A673 (cell line): Measurements from ENCODE around the gene HID1. TPM values are rescaled to one million over a fixed set of nuclear protein-coding genes. Genes with fewer than 3 reads are reported as not detected.

Experiments used
- BruUV-seq: library from RNA; stranded (reverse); fragments of 400-500 nt; replicated peaks from 2 replicates; lab custom pipeline; 2021; lab: Mats Ljungman, UMichigan
- CTCF ChIA-PET: fragments of 300-600 bp; sonication (Branson Sonifier 250); formaldehyde crosslinking; loops from one replicate; lab custom pipeline; 2022; ENCODE audit warnings: antibody characterized with exemption; lab: Charles Lee
- POLR2A ChIA-PET: fragments of 300-600 bp; sonication (Branson Sonifier 250); formaldehyde crosslinking; loops from one replicate; lab custom pipeline; 2022; ENCODE audit warnings: antibody characterized with exemption; ENCODE audit not compliant: low non-redundant PET; lab: Charles Lee
- DNase-seq: peaks from one replicate; pipeline ENCODE4 v3.0.0-alpha.2; 2015; ENCODE audit warnings: low spot score
- H3K27ac ChIP-seq: fragments of 200-600 bp; sonication (generic); 2 replicates; pipeline ENCODE4 v1.5.1; 2016; ENCODE audit warnings: mixed run types, low read depth, mild to moderate bottlenecking, mixed read lengths, antibody characterized with exemption, low read length; ENCODE audit not compliant: poor library complexity, severe bottlenecking
- H3K27me3 ChIP-seq: fragments of 200-600 bp; sonication (generic); replicated peaks from 2 replicates; pipeline ENCODE4 v1.6.1; 2017; ENCODE audit warnings: mixed run types, low read depth, mild to moderate bottlenecking, mixed read lengths, antibody characterized with exemption, low read length; ENCODE audit not compliant: insufficient read depth, poor library complexity
- H3K36me3 ChIP-seq: fragments of 200-600 bp; sonication (generic); 2 replicates; pipeline ENCODE4 v1.6.1; 2016; ENCODE audit warnings: mixed run types, mild to moderate bottlenecking, mixed read lengths, antibody characterized with exemption, low read length; ENCODE audit not compliant: insufficient read depth, poor library complexity, severe bottlenecking
- H3K4me1 ChIP-seq: fragments of 200-600 bp; sonication (generic); 2 replicates; pipeline ENCODE4 v1.6.1; 2017; ENCODE audit warnings: mixed run types, mild to moderate bottlenecking, mixed read lengths, antibody characterized with exemption, low read length; ENCODE audit not compliant: insufficient read depth, poor library complexity, severe bottlenecking
- H3K4me3 ChIP-seq: fragments of 200-600 bp; sonication (generic); 2 replicates; pipeline ENCODE4 v1.5.1; 2016; ENCODE audit warnings: low read depth, mixed run types, mild to moderate bottlenecking, mixed read lengths, low read length; ENCODE audit not compliant: poor library complexity, severe bottlenecking
- H3K9me3 ChIP-seq: fragments of 200-600 bp; sonication (generic); 2 replicates; pipeline ENCODE4 v1.6.1; 2016; ENCODE audit warnings: mixed run types, low read depth, mild to moderate bottlenecking, mixed read lengths, antibody characterized with exemption, low read length; ENCODE audit not compliant: poor library complexity, severe bottlenecking
- EZH2 ChIP-seq: fragments of 200-600 bp; sonication (generic); IDR thresholded peaks from 2 replicates; pipeline ENCODE4 v1.6.1; 2017; ENCODE audit warnings: borderline replicate concordance, low read depth, mild to moderate bottlenecking, mixed read lengths, antibody characterized with exemption, low read length; ENCODE audit not compliant: poor library complexity, severe bottlenecking
- intact Hi-C: fragments of 100-400 bp; cut with micrococcal nuclease; formaldehyde crosslinking; loops from one replicate; pipeline ENCODE4 v1.10.0; 2022; ENCODE audit not compliant: unreplicated experiment
- total RNA-seq: library from RNA; stranded (reverse); gene quantifications from 2 replicates; pipeline ENCODE4 v1.2.3, GENCODE V29; 2021
- TF ChIP-seq, protein P1 (sequence below): fragments of 300-800, 200-600 bp; sonication (generic); conservative IDR thresholded peaks from 2 replicates; pipeline ENCODE4 v1.5.1; 2017; ENCODE audit warnings: low read depth, mild to moderate bottlenecking, antibody characterized with exemption, low read length, moderate library complexity, mixed read lengths

The HID1 gene
- total RNA-seq, 1 experiment from 2014 or later, result 1.2 TPM

DNA sequence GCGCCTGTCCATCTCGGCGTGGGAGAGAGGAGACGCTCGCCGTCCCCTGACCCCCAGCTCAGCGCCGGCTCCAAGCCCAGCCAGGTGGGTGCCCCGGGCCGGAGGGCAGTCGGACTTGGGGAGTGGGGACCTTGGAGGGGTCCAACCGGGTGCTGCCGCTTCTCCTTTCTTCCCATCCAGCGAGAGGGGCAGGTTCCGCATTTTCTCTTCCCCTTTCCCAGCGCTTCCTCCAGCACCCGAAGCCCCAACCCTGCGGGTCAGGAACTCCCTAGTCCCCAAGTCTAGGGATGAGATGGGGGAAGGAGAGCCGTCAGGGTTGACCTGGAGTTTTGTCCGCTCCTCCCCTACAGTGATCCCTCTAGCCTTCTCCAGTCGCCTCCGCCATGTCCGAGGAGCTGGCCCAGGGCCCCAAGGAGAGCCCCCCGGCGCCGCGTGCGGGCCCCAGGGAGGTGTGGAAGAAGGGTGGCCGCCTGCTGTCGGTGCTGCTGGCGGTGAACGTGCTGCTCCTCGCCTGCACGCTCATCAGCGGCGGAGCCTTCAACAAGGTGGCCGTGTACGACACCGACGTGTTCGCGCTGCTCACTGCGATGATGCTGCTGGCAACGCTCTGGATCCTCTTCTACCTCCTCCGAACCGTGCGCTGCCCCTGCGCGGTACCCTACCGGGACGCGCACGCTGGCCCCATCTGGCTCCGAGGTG lies 48.2 kb downstream of the HID1 start, which contains the start of gene OTOP2:
Gene OTOP2 (plus strand): TSS at position 24 of the 699 bp plus-strand sequence. CDS start 360 bp downstream, at position 384.
- ChIA-PET POLR2A (no interaction called here), CTCF (interaction anchor here (0.6 to 1.7 kb wide), 3 partner anchors 33 to 71 kb away, joined by 5 to 15 read pairs (median 7); no protein-coding TSS in a partner anchor)
- BruUV-seq, result no TSS peak
- H3K4me1 ChIP-seq, result peaks cover 14% of the 10 kb centered on the region
- intact Hi-C loops, result no loop called here
- H3K4me3 ChIP-seq, result peak within 1 kb of the TSS; percentile 31
- H3K9me3 ChIP-seq, result no peaks in the 10 kb centered on the region
- peak; percentile 96 for TF ChIP-seq EZH2
- TF ChIP-seq, protein P1, sequence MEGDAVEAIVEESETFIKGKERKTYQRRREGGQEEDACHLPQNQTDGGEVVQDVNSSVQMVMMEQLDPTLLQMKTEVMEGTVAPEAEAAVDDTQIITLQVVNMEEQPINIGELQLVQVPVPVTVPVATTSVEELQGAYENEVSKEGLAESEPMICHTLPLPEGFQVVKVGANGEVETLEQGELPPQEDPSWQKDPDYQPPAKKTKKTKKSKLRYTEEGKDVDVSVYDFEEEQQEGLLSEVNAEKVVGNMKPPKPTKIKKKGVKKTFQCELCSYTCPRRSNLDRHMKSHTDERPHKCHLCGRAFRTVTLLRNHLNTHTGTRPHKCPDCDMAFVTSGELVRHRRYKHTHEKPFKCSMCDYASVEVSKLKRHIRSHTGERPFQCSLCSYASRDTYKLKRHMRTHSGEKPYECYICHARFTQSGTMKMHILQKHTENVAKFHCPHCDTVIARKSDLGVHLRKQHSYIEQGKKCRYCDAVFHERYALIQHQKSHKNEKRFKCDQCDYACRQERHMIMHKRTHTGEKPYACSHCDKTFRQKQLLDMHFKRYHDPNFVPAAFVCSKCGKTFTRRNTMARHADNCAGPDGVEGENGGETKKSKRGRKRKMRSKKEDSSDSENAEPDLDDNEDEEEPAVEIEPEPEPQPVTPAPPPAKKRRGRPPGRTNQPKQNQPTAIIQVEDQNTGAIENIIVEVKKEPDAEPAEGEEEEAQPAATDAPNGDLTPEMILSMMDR, result no peak
- H3K27ac ChIP-seq, result no peak within 1 kb of the TSS
- peaks cover 66% of the 10 kb centered on the region for H3K27me3 ChIP-seq
- H3K36me3 ChIP-seq, result no peaks in the 10 kb centered on the region
- no peak for DNase-seq

DNA sequence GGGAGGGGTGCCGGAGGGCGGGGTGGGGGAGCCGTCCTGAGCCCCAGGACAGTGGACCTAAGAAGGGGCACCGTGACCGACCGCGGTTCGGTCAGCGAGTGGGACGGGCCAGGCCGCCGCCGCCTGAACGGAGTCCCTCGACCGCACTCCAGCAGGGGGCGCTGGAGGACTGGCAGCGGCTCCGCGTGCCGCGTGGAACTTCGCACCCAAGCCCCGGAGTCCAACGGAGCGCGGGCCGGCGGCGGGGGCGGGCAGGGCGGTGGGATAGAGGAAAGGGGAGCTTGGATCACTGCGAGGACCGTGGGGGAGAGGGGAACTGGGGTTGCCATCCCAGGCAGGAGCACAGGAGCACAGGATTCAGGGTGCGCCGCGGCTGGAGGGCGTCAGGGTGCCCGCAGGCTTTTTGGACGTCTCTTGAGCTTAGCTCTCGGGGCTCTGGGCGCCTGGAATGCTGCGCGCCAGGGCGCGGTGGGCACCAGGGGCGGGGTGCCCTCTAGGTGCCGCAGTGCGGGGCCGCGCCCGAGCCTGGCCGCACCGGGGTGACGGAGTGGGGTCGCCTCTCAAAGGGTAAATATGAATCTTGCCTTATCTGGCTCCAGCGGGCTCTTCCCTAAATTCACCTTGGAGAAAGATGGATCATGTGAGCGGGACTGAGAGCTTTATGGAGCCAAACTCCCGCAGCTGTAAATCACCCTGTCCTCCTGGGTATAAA lies 48.9 kb downstream of the HID1 start:
- peaks cover 62% of the 10 kb centered on the region for H3K27me3 ChIP-seq
- POLR2A ChIA-PET, result no interaction called here
- intact Hi-C loops, result loop anchor here (1.0 kb wide), 1 partner anchor 35 kb away; no protein-coding TSS in a partner anchor

More for the DNA sequence above, 48.9 kb downstream of the HID1 start:
- CTCF ChIA-PET, result interaction anchor here (0.6 to 1.7 kb wide), 6 partner anchors 24 to 608 kb away, joined by 3 to 15 read pairs (median 5); no protein-coding TSS in a partner anchor
- H3K4me3 ChIP-seq, result peak overlapping the region; percentile 31
- no TSS peak for BruUV-seq
- TF ChIP-seq EZH2, result peak; percentile 79
- TF ChIP-seq, protein P1, result peak; percentile 91
- H3K4me1 ChIP-seq, result peaks cover 14% of the 10 kb centered on the region
- DNase-seq, result peak; percentile 60
- H3K9me3 ChIP-seq, result no peaks in the 10 kb centered on the region
- no peak overlapping the region for H3K27ac ChIP-seq
- H3K36me3 ChIP-seq, result no peaks in the 10 kb centered on the region
